ENCODE results near the gene SERHL2.

DNA sequence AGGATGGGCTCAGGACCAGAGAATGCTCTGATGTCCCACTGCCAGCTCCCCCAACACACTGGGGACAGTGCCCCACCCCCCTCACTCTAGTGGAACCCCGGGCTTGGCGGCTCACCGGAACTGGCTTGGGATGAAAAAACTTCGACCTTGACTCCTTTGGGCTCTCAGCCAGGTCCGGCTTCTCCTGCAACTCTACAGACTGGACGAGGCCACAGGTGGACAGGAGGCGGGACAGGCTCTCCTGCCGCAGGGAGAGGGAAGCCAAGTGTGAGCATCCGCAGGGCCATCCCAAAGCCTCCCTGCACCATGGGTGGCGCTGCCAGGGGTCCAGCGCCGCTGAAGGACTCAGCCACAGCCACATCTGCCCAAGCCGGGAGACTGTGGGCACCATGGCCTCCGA, 37.9 kb upstream of the SERHL2 start:
- TF ChIP-seq, protein P1, sequence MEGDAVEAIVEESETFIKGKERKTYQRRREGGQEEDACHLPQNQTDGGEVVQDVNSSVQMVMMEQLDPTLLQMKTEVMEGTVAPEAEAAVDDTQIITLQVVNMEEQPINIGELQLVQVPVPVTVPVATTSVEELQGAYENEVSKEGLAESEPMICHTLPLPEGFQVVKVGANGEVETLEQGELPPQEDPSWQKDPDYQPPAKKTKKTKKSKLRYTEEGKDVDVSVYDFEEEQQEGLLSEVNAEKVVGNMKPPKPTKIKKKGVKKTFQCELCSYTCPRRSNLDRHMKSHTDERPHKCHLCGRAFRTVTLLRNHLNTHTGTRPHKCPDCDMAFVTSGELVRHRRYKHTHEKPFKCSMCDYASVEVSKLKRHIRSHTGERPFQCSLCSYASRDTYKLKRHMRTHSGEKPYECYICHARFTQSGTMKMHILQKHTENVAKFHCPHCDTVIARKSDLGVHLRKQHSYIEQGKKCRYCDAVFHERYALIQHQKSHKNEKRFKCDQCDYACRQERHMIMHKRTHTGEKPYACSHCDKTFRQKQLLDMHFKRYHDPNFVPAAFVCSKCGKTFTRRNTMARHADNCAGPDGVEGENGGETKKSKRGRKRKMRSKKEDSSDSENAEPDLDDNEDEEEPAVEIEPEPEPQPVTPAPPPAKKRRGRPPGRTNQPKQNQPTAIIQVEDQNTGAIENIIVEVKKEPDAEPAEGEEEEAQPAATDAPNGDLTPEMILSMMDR (IDR thresholded peaks at IDR 0.05) = no peak
- TF ChIP-seq EP300 (IDR thresholded peaks at IDR 0.05) (no peak), POLR2A (IDR thresholded peaks at IDR 0.05) (no peak), POLR2AphosphoS5 (IDR thresholded peaks at IDR 0.05) (no peak)

All from gastroesophageal sphincter (tissue), 3 donors.